ENCODE results near the gene CCNK.

Gene CCNK

GRCh38 chr14:99461411-99462085 lies 19.7 kb upstream of the CCNK start:
- peaks cover 30% of the 10 kb centered on the region for H3K36me3 Mint-ChIP-seq (ENCODE audit: low read depth)
- H3K27me3 Mint-ChIP-seq (ENCODE audit: low read depth, poor library complexity): no peaks in the 10 kb centered on the region
- no peaks in the 10 kb centered on the region for H3K9me3 Mint-ChIP-seq
- no peak for TF ChIP-seq CTCF (IDR thresholded peaks at IDR 0.05)
- H3K4me1 Mint-ChIP-seq: peaks cover 6% of the 10 kb centered on the region
- H3K27ac Mint-ChIP-seq: no peak overlapping the region
- no peak overlapping the region for H3K4me3 Mint-ChIP-seq
- DNase-seq: no peak

GRCh38 chr14:99462210-99462609 lies 19.0 kb upstream of the CCNK start:
- Mint-ChIP-seq H3K27me3 (ENCODE audit: low read depth, poor library complexity) (no peaks in the 10 kb centered on the region), H3K36me3 (ENCODE audit: low read depth) (peaks cover 24% of the 10 kb centered on the region), H3K4me3 (no peak overlapping the region), H3K9me3 (no peaks in the 10 kb centered on the region), H3K27ac (no peak overlapping the region), H3K4me1 (peaks cover 6% of the 10 kb centered on the region)
- no peak for TF ChIP-seq CTCF (IDR thresholded peaks at IDR 0.05)
- no peak for DNase-seq

- no peak for DNase-seq
- Mint-ChIP-seq H3K36me3 (ENCODE audit: low read depth) (peaks cover 16% of the 10 kb centered on the region), H3K9me3 (no peaks in the 10 kb centered on the region), H3K27me3 (ENCODE audit: low read depth, poor library complexity) (no peaks in the 10 kb centered on the region), H3K27ac (peak overlapping the region; percentile 40), H3K4me3 (no peak overlapping the region), H3K4me1 (peaks cover 21% of the 10 kb centered on the region)
- TF ChIP-seq CTCF (IDR thresholded peaks at IDR 0.05): no peak
Observed at GRCh38 chr14:99463974-99464373, 17.2 kb upstream of the CCNK start.

- peaks cover 16% of the 10 kb centered on the region for H3K36me3 Mint-ChIP-seq (ENCODE audit: low read depth)
Observed at GRCh38 chr14:99465288-99465687, 15.9 kb upstream of the CCNK start.

GRCh38 chr14:99466758-99467157 lies 14.5 kb upstream of the CCNK start:
- no peak overlapping the region for H3K4me3 Mint-ChIP-seq
- H3K9me3 Mint-ChIP-seq: no peaks in the 10 kb centered on the region
- no peak overlapping the region for H3K27ac Mint-ChIP-seq
- no peaks in the 10 kb centered on the region for H3K27me3 Mint-ChIP-seq (ENCODE audit: low read depth, poor library complexity)
- peaks cover 37% of the 10 kb centered on the region for H3K4me1 Mint-ChIP-seq
- H3K36me3 Mint-ChIP-seq (ENCODE audit: low read depth): peaks cover 9% of the 10 kb centered on the region
- TF ChIP-seq CTCF (IDR thresholded peaks at IDR 0.05): no peak
- DNase-seq: no peak

More at GRCh38 chr14:99465288-99465687, 15.9 kb upstream of the CCNK start:
- H3K4me3 Mint-ChIP-seq: no peak overlapping the region
- no peaks in the 10 kb centered on the region for H3K9me3 Mint-ChIP-seq
- peaks cover 34% of the 10 kb centered on the region for H3K4me1 Mint-ChIP-seq
- H3K27me3 Mint-ChIP-seq (ENCODE audit: low read depth, poor library complexity): no peaks in the 10 kb centered on the region
- DNase-seq: no peak
- H3K27ac Mint-ChIP-seq: peak overlapping the region; percentile 66
- no peak for TF ChIP-seq CTCF (IDR thresholded peaks at IDR 0.05)
